Pancreas (tissue), 10 donors: Measurements from ENCODE around the gene CHRNA10. TPM values are rescaled to one million over a fixed set of nuclear protein-coding genes. Genes with fewer than 3 reads are reported as not detected.

Experiments used
- ATAC-seq, 4 donors: fragments of 200-7000 bp; cut with Tn5 transposase; one replicate each; pipeline versions ENCODE4 v1.8.0 to v1.9.1; 2020; ENCODE audit warnings: mild to moderate bottlenecking in 4 of 4, moderate library complexity in 4 of 4
- DNase-seq, 6 donors: peaks; one replicate each; pipeline ENCODE4 v3.0.0-alpha.2; 2020
- FAIRE-seq: peaks from 2 replicates; lab custom pipeline; 2012; peaks lifted over from hg19 to GRCh38; lab: Jason Lieb, UNC
- H3K27ac ChIP-seq, 4 donors: fragments of 200-600 bp; sonication (generic); 1 replicate in 3 of 4; 2 replicates in 1 of 4; pipeline versions ENCODE4 v1.5.0 to v1.8.0; 2020
- H3K27me3 ChIP-seq, 4 donors: fragments of 200-600 bp; one replicate each; pipeline ENCODE4 v1.8.0; 2021
- H3K36me3 ChIP-seq, 3 donors: fragments of 200-600 bp; sonication (generic) in 1 of 3; one replicate each; pipeline versions ENCODE4 v1.5.0 to v1.8.0; 2020 to 2021
- H3K4me1 ChIP-seq, 3 donors: fragments of 200-600 bp; one replicate each; pipeline ENCODE4 v1.8.0; 2021
- H3K4me3 ChIP-seq, 4 donors: fragments of 200-600 bp; sonication (generic) in 2 of 4; one replicate each; pipeline versions ENCODE4 v1.5.0 to v1.8.0; 2020 to 2021
- H3K9me3 ChIP-seq, 4 donors: fragments of 200-600 bp; one replicate each; pipeline ENCODE4 v1.8.0; 2021
- CTCF ChIP-seq, 4 donors: fragments of 200-600 bp; sonication (generic) in 3 of 4; IDR thresholded peaks; one replicate each; pipeline versions ENCODE4 v1.5.0 to v1.8.0; 2021; ENCODE audit warnings: antibody characterized with exemption in 4 of 4
- WGBS, 2 donors: extraction: QIAGEN DNeasy Blood & Tissue Kit; methylation state at CpG; one replicate each; pipeline ENCODE4 v1.1.7; 2013; 5-methylcytosine and 5-hydroxymethylcytosine counted together
- intact Hi-C, 3 donors: fragments of 100-400 bp; cut with DNase I; formaldehyde crosslinking; loops; one replicate each; pipeline versions ENCODE4 v1.11.1 to v1.14.2; 2022
- polyA plus RNA-seq, 2 donors: library from polyadenylated mRNA; stranded (reverse); fragments of 200-250 nt; gene quantifications; one replicate each; pipeline ENCODE4 v1.2.3, GENCODE V29; 2013
- total RNA-seq, 6 donors: library from RNA; stranded (reverse); fragmentation: NEBNext Ultra II Directional in 4 of 6; extraction: Animal tissue kit (Norgen Biotek cat#: 25700) in 4 of 6; gene quantifications; one replicate each; pipeline versions ENCODE4 v1.2.1 to v1.2.4, GENCODE V29; 2021 to 2023
- donor health status: healthy with polysubstance abuse.
- donor health status: DM: no; HTN: no; CAD: no; lungs with moderate emphysema.
- donor health status: DM: no; HTN: no; CAD: no.
- donor health status: control.
- donor health status: control.
- donor health status: Bipolar disorder and iron deficiency.
- donor health status: DM: yes; HTN: yes; CAD: no.
- donor health status: DM: no; HTN: no; CAD: no.
- donor health status: DM: no; HTN: no; CAD: no.
- donor health status: DM: yes; HTN: yes; CAD: no.

The CHRNA10 gene
- total and polyA plus RNA-seq, 8 donors: 0.35 to 3.1 (median 0.54) TPM

GRCh38 chr11:3675971-3676370 lies 4.8 kb upstream of the CHRNA10 start:
- FAIRE-seq (no peak), DNase-seq (no peak), ATAC-seq (no peak)
- 96 to 97% methylated on average over 11 of the region's 11 CpGs for WGBS, 2 donors
- Histone ChIP-seq H3K4me1 (no peaks in the 10 kb centered on the region), H3K4me3 (no peak overlapping the region), H3K36me3 (peaks cover 3 to 60% (median 12%) of the 10 kb centered on the region in 3 donors), H3K9me3 (no peaks in the 10 kb centered on the region), H3K27me3 (no peaks in the 10 kb centered on the region), H3K27ac (no peak overlapping the region)
- no peak for TF ChIP-seq CTCF (IDR thresholded peaks at IDR 0.05)
- intact Hi-C loops: no loop called here

GRCh38 chr11:3674189-3674588 lies 3.0 kb upstream of the CHRNA10 start:
- intact Hi-C loops: no loop called here
- H3K9me3 ChIP-seq: no peaks in the 10 kb centered on the region
- no peak for TF ChIP-seq CTCF (IDR thresholded peaks at IDR 0.05)
- H3K4me3 ChIP-seq: no peak overlapping the region
- DNase-seq (no peak), ATAC-seq (no peak), FAIRE-seq (no peak)
- WGBS, 2 donors: 98 to 100% methylated on average over 1 of the region's 1 CpG
- H3K36me3 ChIP-seq: peaks cover 3 to 44% (median 12%) of the 10 kb centered on the region in 3 donors
- no peaks in the 10 kb centered on the region for H3K27me3 ChIP-seq
- no peaks in the 10 kb centered on the region for H3K4me1 ChIP-seq
- H3K27ac ChIP-seq: no peak overlapping the region

- DNase-seq (no peak), ATAC-seq (peak in 1 of 4 donors; percentile 16), FAIRE-seq (no peak)
- peaks cover 0 to 34% (median 5%) of the 10 kb centered on the region in 3 donors for H3K36me3 ChIP-seq
- H3K27ac ChIP-seq: no peak overlapping the region
- intact Hi-C loops: no loop called here
- H3K9me3 ChIP-seq: no peaks in the 10 kb centered on the region
- H3K4me3 ChIP-seq: no peak overlapping the region
- no peaks in the 10 kb centered on the region for H3K4me1 ChIP-seq
- 89 to 97% methylated on average over 5 of the region's 5 CpGs for WGBS, 2 donors
- no peaks in the 10 kb centered on the region for H3K27me3 ChIP-seq
- no peak for TF ChIP-seq CTCF (IDR thresholded peaks at IDR 0.05)
These were observed 1.4 kb downstream of the CHRNA10 start for GRCh38 chr11:3669742-3670183.

GRCh38 chr11:3669128-3669527 lies 2.1 kb downstream of the CHRNA10 start:
- peak in 1 of 4 donors; percentile 7 for ATAC-seq
- Histone ChIP-seq H3K36me3 (peaks cover 0 to 27% (median 5%) of the 10 kb centered on the region in 3 donors), H3K27ac (no peak overlapping the region), H3K9me3 (no peaks in the 10 kb centered on the region), H3K27me3 (no peaks in the 10 kb centered on the region), H3K4me3 (no peak overlapping the region), H3K4me1 (no peaks in the 10 kb centered on the region)
- no peak for DNase-seq
- WGBS, 2 donors: 94% methylated on average over 7 of the region's 7 CpGs
- intact Hi-C loops: no loop called here
- no peak for FAIRE-seq
- no peak for TF ChIP-seq CTCF (IDR thresholded peaks at IDR 0.05)

GRCh38 chr11:3667149-3668035 lies 3.8 kb downstream of the CHRNA10 start:
- FAIRE-seq: no peak
- Histone ChIP-seq H3K36me3 (peaks cover 0 to 13% (median 5%) of the 10 kb centered on the region in 3 donors), H3K27ac (no peak overlapping the region), H3K4me1 (no peaks in the 10 kb centered on the region), H3K4me3 (no peak overlapping the region), H3K9me3 (no peaks in the 10 kb centered on the region), H3K27me3 (no peaks in the 10 kb centered on the region)
- TF ChIP-seq CTCF (IDR thresholded peaks at IDR 0.05): no peak
- peak in 1 of 6 donors; percentile 25 for DNase-seq
- intact Hi-C loops: no loop called here
- no peak for ATAC-seq
- 97 to 99% methylated on average over 85 to 89 of the region's 89 CpGs for WGBS, 2 donors
